ENCODE results near the gene HMGCS1. TPM values are rescaled to one million over a fixed set of nuclear protein-coding genes. Genes with fewer than 3 reads are reported as not detected.
A peak's percentile ranks its signal among the peaks of the same experiment; 100 is the strongest.
"Not testable (repeated sequence)": the region's sequence is repeated elsewhere in the genome, so short reads cannot be mapped to it uniquely, and the experiment has no call there.

Gene HMGCS1
- total RNA-seq, 1 donor from 2014 or later: 307 TPM

- peak; percentile 56 for ATAC-seq
Measured at GRCh38 chr5:43273552-43273951, 39.7 kb downstream of the HMGCS1 start.

- no peak for ATAC-seq
Measured at GRCh38 chr5:43270645-43271044, 42.6 kb downstream of the HMGCS1 start.

- no peak for ATAC-seq
Measured at GRCh38 chr5:43268188-43268820, 44.9 kb downstream of the HMGCS1 start.

DNA sequence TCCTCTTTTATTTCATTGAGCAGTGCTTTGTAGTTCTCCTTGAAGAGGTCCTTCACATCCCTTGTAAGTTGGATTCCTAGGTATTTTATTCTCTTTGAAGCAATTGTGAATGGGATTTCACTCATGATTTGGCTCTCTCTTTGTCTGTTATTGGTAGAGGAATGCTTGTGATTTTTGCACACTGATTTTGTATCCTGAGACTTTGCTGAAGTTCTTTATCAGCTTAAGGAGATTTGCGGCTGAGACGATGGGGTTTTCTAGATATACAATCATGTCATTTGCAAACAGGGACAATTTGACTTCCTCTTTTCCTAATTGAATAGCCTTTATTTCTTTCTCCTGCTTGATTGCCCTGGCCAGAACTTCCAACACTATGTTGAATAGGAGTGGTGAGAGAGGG lies 50.9 kb downstream of the HMGCS1 start:
- not testable (repeated sequence) for ATAC-seq

DNA sequence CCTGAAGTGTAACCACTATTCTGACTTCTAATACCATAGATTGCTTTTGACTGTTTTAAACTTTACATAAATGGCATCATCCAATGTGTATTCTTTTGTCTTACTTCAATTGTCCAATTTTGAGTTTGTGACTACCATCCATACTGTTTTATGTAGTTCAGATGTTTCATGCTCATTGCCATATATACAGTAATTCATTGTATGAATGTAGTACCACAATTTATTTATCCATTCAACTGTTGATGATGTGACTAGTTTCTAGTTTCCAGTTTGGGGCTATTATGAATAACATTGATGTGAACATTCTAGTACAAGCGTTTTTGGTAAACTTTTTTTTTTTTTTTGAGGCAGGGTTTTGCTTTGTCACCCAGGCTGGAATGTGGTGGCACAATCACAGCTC lies 55.1 kb downstream of the HMGCS1 start:
- ATAC-seq: no peak

DNA sequence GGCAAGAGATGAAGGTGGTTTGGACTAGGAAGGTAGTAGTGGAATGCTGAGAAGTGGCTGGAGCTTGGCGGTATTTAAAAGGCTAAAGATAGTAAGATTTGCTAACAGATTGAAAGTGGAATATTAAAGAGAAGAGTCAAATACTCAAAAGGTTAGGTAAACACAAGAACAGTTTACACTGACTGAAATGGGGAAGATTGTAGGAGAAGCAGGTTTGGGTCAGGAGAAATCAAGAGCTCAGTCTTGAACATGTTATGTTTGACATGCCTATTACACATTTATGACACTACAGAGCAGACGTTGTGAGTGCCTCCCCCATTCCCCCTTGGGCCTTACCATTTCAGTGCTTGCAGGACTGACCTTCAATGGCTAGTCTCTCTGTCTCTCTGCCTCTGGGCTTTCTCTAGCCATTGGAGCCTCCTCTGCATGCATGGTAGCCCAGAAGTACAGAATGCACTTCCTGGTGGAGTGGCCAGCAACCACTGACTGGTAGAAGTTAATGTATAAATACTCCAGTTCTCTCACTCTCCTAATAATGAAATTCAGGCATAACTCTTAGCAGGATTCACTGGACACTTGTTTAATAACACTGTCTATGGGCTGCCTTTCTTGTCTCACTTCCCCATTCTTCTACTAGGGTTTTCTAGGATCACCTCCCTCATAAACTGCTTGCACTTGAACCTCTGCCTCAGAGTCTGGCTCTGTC lies 56.8 kb downstream of the HMGCS1 start:
- ATAC-seq: no peak

- ATAC-seq: no peak
Measured at GRCh38 chr5:43255704-43256103, 57.5 kb downstream of the HMGCS1 start.

DNA sequence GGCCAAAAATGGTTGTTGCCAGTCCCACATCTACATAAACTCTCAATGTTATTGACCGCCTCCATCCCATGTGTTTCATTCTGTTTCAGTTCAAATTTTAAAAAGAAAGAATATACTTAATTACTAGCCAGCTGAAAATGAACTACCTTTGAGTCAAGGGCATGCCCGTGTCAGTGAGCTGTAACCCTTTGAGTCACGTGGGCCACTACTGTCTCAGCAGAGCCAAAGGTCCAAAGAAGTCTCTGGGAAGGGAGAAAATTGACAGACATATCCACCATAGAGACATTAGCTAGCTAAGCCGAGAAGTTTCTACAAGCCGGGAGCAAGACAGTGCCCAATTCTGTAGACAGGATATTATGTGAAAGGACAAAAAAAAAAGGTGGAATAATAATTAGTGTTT lies 61.5 kb downstream of the HMGCS1 start:
- no peak for ATAC-seq

DNA sequence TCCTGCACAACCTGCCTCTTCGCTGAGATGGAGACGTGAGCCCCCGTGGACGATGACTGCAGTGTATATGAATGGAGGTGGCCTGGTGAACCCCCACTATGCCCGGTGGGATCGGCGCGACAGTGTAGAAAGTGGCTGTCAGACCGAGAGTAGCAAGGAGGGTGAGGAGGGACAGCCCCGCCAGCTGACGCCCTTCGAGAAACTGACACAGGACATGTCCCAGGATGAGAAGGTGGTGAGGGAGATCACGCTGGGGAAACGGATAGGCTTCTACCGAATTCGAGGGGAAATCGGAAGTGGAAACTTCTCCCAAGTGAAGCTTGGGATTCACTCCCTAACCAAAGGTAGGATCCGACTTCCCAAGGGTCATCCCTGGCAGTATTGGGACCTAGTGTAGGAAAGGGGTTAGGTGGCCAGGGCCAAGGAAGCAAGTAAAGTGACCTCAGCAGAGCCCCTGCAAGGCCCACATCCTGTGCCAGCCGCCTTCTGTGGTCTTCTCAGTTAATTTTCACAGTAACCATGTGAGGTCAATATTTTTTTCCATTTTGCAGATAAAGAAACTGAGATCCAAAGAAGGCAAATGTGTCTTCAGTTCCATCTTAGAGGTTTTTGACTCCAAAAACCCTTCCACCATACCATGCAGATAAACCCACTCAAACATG lies 67.4 kb downstream of the HMGCS1 start:
- no peak for ATAC-seq

- ATAC-seq: no peak
Measured at GRCh38 chr5:43244823-43245565, 68.2 kb downstream of the HMGCS1 start.

- no peak for ATAC-seq
Measured at GRCh38 chr5:43243270-43243669, 69.9 kb downstream of the HMGCS1 start.

- no peak for ATAC-seq
Measured at GRCh38 chr5:43242196-43242595, 71.0 kb downstream of the HMGCS1 start.

Other genes with a start within 250 kb of the HMGCS1 start
- 19.5 TPM for gene ZNF131, start 192.5 kb downstream of the HMGCS1 start, total RNA-seq
- not detected for gene NIM1K, start 121.2 kb downstream of the HMGCS1 start, total RNA-seq
- 7.0 TPM for gene CCL28, start 99.0 kb upstream of the HMGCS1 start, total RNA-seq
- gene TMEM267, start 170.5 kb upstream of the HMGCS1 start, total RNA-seq: 8.8 TPM
- gene C5orf34, start 201.7 kb upstream of the HMGCS1 start, total RNA-seq: 1.2 TPM
- gene PAIP1, start 243.7 kb upstream of the HMGCS1 start, total RNA-seq: 50.4 TPM

Data from esophagus mucosa (tissue), 1 donor.